Measurements from ENCODE around the gene XPOT.

The XPOT gene

GRCh38 chr12:64461634-64462414, 57.6 kb downstream of the XPOT start:
- DNase-seq (ENCODE audit: low read depth in 4 of 4, low spot score in 1 of 4), result no peak

- no peak for DNase-seq (ENCODE audit: low read depth in 4 of 4, low spot score in 1 of 4)
Observed at GRCh38 chr12:64466178-64466577, 62.0 kb downstream of the XPOT start.

GRCh38 chr12:64468966-64469365, 64.8 kb downstream of the XPOT start:
- DNase-seq (ENCODE audit: low read depth in 4 of 4, low spot score in 1 of 4), result no peak

- no peak for DNase-seq (ENCODE audit: low read depth in 4 of 4, low spot score in 1 of 4)
Observed at GRCh38 chr12:64469455-64470142, 65.4 kb downstream of the XPOT start.

- DNase-seq (ENCODE audit: low read depth in 4 of 4, low spot score in 1 of 4), result no peak
Observed at GRCh38 chr12:64470495-64470894, 66.3 kb downstream of the XPOT start.

GRCh38 chr12:64473176-64473575, 69.0 kb downstream of the XPOT start:
- DNase-seq (ENCODE audit: low read depth in 4 of 4, low spot score in 1 of 4), result no peak

- no peak for DNase-seq (ENCODE audit: low read depth in 4 of 4, low spot score in 1 of 4)
Observed at GRCh38 chr12:64475518-64475917, 71.3 kb downstream of the XPOT start.

- DNase-seq (ENCODE audit: low read depth in 4 of 4, low spot score in 1 of 4), result no peak
Observed at GRCh38 chr12:64476844-64477243, 72.7 kb downstream of the XPOT start.

- no peak for DNase-seq (ENCODE audit: low read depth in 4 of 4, low spot score in 1 of 4)
Observed at GRCh38 chr12:64478661-64479060, 74.5 kb downstream of the XPOT start.

GRCh38 chr12:64480148-64480547, 76.0 kb downstream of the XPOT start:
- DNase-seq (ENCODE audit: low read depth in 4 of 4, low spot score in 1 of 4), result no peak

- no peak for DNase-seq (ENCODE audit: low read depth in 4 of 4, low spot score in 1 of 4)
Observed at GRCh38 chr12:64486657-64487056, 82.5 kb downstream of the XPOT start.

GRCh38 chr12:64491718-64492117, 87.5 kb downstream of the XPOT start:
- DNase-seq (ENCODE audit: low read depth in 4 of 4, low spot score in 1 of 4), result no peak

GRCh38 chr12:64493513-64493912, 89.3 kb downstream of the XPOT start:
- DNase-seq (ENCODE audit: low read depth in 4 of 4, low spot score in 1 of 4), result no peak

- DNase-seq (ENCODE audit: low read depth in 4 of 4, low spot score in 1 of 4), result no peak
Observed at GRCh38 chr12:64494998-64495729, 91.0 kb downstream of the XPOT start.

GRCh38 chr12:64496839-64497400, 92.7 kb downstream of the XPOT start:
- DNase-seq (ENCODE audit: low read depth in 4 of 4, low spot score in 1 of 4), result no peak

- DNase-seq (ENCODE audit: low read depth in 4 of 4, low spot score in 1 of 4), result no peak
Observed at GRCh38 chr12:64497484-64497883, 93.3 kb downstream of the XPOT start.

- no peak for DNase-seq (ENCODE audit: low read depth in 4 of 4, low spot score in 1 of 4)
Observed at GRCh38 chr12:64497903-64498302, 93.7 kb downstream of the XPOT start.

GRCh38 chr12:64500394-64500793, 96.2 kb downstream of the XPOT start:
- no peak for DNase-seq (ENCODE audit: low read depth in 4 of 4, low spot score in 1 of 4)
